Measurements from ENCODE around the gene DEXI. TPM values are rescaled to one million over a fixed set of nuclear protein-coding genes. Genes with fewer than 3 reads are reported as not detected.
"Not testable (repeated sequence)": the region's sequence is repeated elsewhere in the genome, so short reads cannot be mapped to it uniquely, and the experiment has no call there.

The DEXI gene
- total RNA-seq, 1 donor from 2014 or later = 94.2 TPM

- DNase-seq (ENCODE audit: low spot score in 2 of 2) = no peak
- H3K27ac ChIP-seq = peak overlapping the region in 1 of 2 donors; percentile 8
- no peaks in the 10 kb centered on the region for H3K9me3 ChIP-seq
- H3K27me3 ChIP-seq = no peaks in the 10 kb centered on the region
- no peak for TF ChIP-seq CTCF (IDR thresholded peaks at IDR 0.05)
- intact Hi-C loops (cut with DNase I) = loop anchor here (10.0 kb wide), 1 partner anchor 526 kb away; no protein-coding TSS in a partner anchor
- H3K36me3 ChIP-seq = peaks cover 3% of the 10 kb centered on the region in 2 donors
- H3K4me1 ChIP-seq = peaks cover 10 to 27% of the 10 kb centered on the region in 2 donors
- H3K4me3 ChIP-seq = no peak overlapping the region
These were observed 26.2 kb upstream of the DEXI start for GRCh38 chr16:10968498-10968897.

- Histone ChIP-seq H3K27me3 (no peaks in the 10 kb centered on the region), H3K4me3 (no peak overlapping the region), H3K36me3 (peaks cover 7 to 9% of the 10 kb centered on the region in 2 donors), H3K27ac (peak overlapping the region in 1 of 2 donors; percentile 8), H3K9me3 (no peaks in the 10 kb centered on the region), H3K4me1 (peaks cover 10 to 27% of the 10 kb centered on the region in 2 donors)
- no peak for TF ChIP-seq CTCF (IDR thresholded peaks at IDR 0.05)
- DNase-seq (ENCODE audit: low spot score in 2 of 2) = no peak
- intact Hi-C loops (cut with DNase I) = loop anchor here (10.0 kb wide), 1 partner anchor 527 kb away; no protein-coding TSS in a partner anchor
These were observed 25.7 kb upstream of the DEXI start for GRCh38 chr16:10967986-10968385.

- H3K9me3 ChIP-seq; H3K4me3 ChIP-seq; H3K27ac ChIP-seq; DNase-seq (ENCODE audit: low spot score in 2 of 2); H3K27me3 ChIP-seq: not testable (repeated sequence)
- intact Hi-C loops (cut with DNase I) = loop anchor here (10.0 kb wide), 1 partner anchor 528 kb away; no protein-coding TSS in a partner anchor
- H3K4me1 ChIP-seq = peaks cover 3 to 17% of the 10 kb centered on the region in 2 donors
- H3K36me3 ChIP-seq = peaks cover 14 to 16% of the 10 kb centered on the region in 2 donors
These were observed 24.3 kb upstream of the DEXI start for GRCh38 chr16:10966559-10966958.

- Histone ChIP-seq H3K27ac (no peak overlapping the region), H3K27me3 (no peaks in the 10 kb centered on the region), H3K4me1 (peaks cover 3 to 17% of the 10 kb centered on the region in 2 donors), H3K36me3 (peaks cover 14 to 16% of the 10 kb centered on the region in 2 donors), H3K9me3 (no peaks in the 10 kb centered on the region), H3K4me3 (no peak overlapping the region)
- TF ChIP-seq CTCF (IDR thresholded peaks at IDR 0.05) = no peak
- intact Hi-C loops (cut with DNase I) = loop anchor here (10.0 kb wide), 1 partner anchor 529 kb away; no protein-coding TSS in a partner anchor
- DNase-seq (ENCODE audit: low spot score in 2 of 2) = no peak
These were observed 23.9 kb upstream of the DEXI start for GRCh38 chr16:10966129-10966528.

GRCh38 chr16:10965440-10966061 is 23.3 kb upstream of the DEXI start:
- no peak overlapping the region for H3K27ac ChIP-seq
- DNase-seq (ENCODE audit: low spot score in 2 of 2) = no peak
- peaks cover 1 to 17% of the 10 kb centered on the region in 2 donors for H3K4me1 ChIP-seq
- no peaks in the 10 kb centered on the region for H3K9me3 ChIP-seq
- peaks cover 14 to 16% of the 10 kb centered on the region in 2 donors for H3K36me3 ChIP-seq
- no peak for TF ChIP-seq CTCF (IDR thresholded peaks at IDR 0.05)
- intact Hi-C loops (cut with DNase I) = loop anchor here (10.0 kb wide), 1 partner anchor 529 kb away; no protein-coding TSS in a partner anchor
- H3K4me3 ChIP-seq = no peak overlapping the region
- no peaks in the 10 kb centered on the region for H3K27me3 ChIP-seq

- H3K9me3 ChIP-seq = no peaks in the 10 kb centered on the region
- intact Hi-C loops (cut with DNase I) = loop anchor here (5.0 to 10.0 kb wide), 3 partner anchors 392 to 530 kb away; no protein-coding TSS in a partner anchor
- no peak overlapping the region for H3K27ac ChIP-seq
- no peak for DNase-seq (ENCODE audit: low spot score in 2 of 2)
- peaks cover 0 to 14% of the 10 kb centered on the region in 2 donors for H3K4me1 ChIP-seq
- no peaks in the 10 kb centered on the region for H3K27me3 ChIP-seq
- H3K4me3 ChIP-seq = no peak overlapping the region
- peaks cover 14 to 16% of the 10 kb centered on the region in 2 donors for H3K36me3 ChIP-seq
- no peak for TF ChIP-seq CTCF (IDR thresholded peaks at IDR 0.05)
These were observed 22.6 kb upstream of the DEXI start for GRCh38 chr16:10964891-10965326.
